T-cell (primary cell): Measurements from ENCODE around the gene PREPL. TPM values are rescaled to one million over a fixed set of nuclear protein-coding genes. Genes with fewer than 3 reads are reported as not detected.

Experiments used
- ATAC-seq, 4 experiments: fragments of 200-7000 bp in 3 of 4; fragments of 150-1000 bp in 1 of 4; cut with Tn5 transposase; replicated peaks in 1 of 4; 1 replicate in 3 of 4; 2 replicates in 1 of 4; pipeline ENCODE4 v1.10.0; 2021; ENCODE audit warnings: moderate library complexity in 3 of 4, mild to moderate bottlenecking in 2 of 4, moderate number of reproducible peaks in 1 of 4
- CTCF ChIA-PET, 2 donors: fragments of 300-600 bp; sonication (Branson Sonifier 250); formaldehyde crosslinking; loops; one replicate each; lab custom pipeline; 2022; ENCODE audit warnings: antibody characterized with exemption in 2 of 2; lab: Charles Lee
- POLR2A ChIA-PET, 2 donors: fragments of 300-600 bp; sonication (Branson Sonifier 250); formaldehyde crosslinking; loops; one replicate each; lab custom pipeline; 2022; ENCODE audit warnings: antibody characterized with exemption in 2 of 2; lab: Charles Lee
- DNase-seq, 35 experiments: peaks; one replicate each; pipeline versions ENCODE4 v3.0.0 to v3.0.0-alpha.2; 2013 to 2023
- H3K27ac ChIP-seq: one replicate; pipeline ENCODE4 v1.5.1; 2013; ENCODE audit warnings: low read length
- H3K27me3 ChIP-seq, 2 experiments: replicated peaks in 1 of 2; 1 replicate in 1 of 2; 2 replicates in 1 of 2; pipeline versions ENCODE4 v1.6.1 to v1.7.0; 2013; ENCODE audit warnings: low read length in 1 of 2, mixed read lengths in 1 of 2; ENCODE audit not compliant: control insufficient read depth in 2 of 2, insufficient read depth in 2 of 2; ENCODE audit errors: extremely low read depth in 1 of 2
- H3K36me3 ChIP-seq, 2 donors: 1 replicate in 1 of 2; 2 replicates in 1 of 2; pipeline versions ENCODE4 v1.6.1 to v1.7.0; 2013; ENCODE audit warnings: low read length in 1 of 2; ENCODE audit not compliant: control insufficient read depth in 2 of 2, insufficient read depth in 1 of 2; ENCODE audit errors: extremely low read depth in 1 of 2
- H3K4me1 ChIP-seq, 2 experiments: 1 replicate in 1 of 2; 2 replicates in 1 of 2; pipeline versions ENCODE4 v1.6.1 to v1.7.0; 2013; ENCODE audit warnings: low read length in 2 of 2, mixed read lengths in 1 of 2; ENCODE audit not compliant: insufficient read depth in 2 of 2, control insufficient read depth in 1 of 2; ENCODE audit errors: extremely low read depth in 1 of 2
- H3K4me3 ChIP-seq, 2 donors: 1 replicate in 1 of 2; 2 replicates in 1 of 2; pipeline versions ENCODE4 v1.5.1 to v1.7.0; 2013; ENCODE audit warnings: mild to moderate bottlenecking in 2 of 2, low read length in 1 of 2, moderate library complexity in 1 of 2; ENCODE audit not compliant: control insufficient read depth in 1 of 2; ENCODE audit errors: extremely low read depth in 1 of 2
- H3K9me3 ChIP-seq: 2 replicates; pipeline ENCODE4 v1.7.0; 2013
- H3K27ac Mint-ChIP-seq, 2 donors: one replicate each; pipeline ENCODE4 v1.8.0; 2020 to 2021; ENCODE audit warnings: mild to moderate bottlenecking in 2 of 2, mixed read lengths in 2 of 2
- H3K27me3 Mint-ChIP-seq, 2 donors: one replicate each; pipeline ENCODE4 v1.8.0; 2021 to 2022; ENCODE audit warnings: mixed read lengths in 2 of 2
- H3K36me3 Mint-ChIP-seq: one replicate; pipeline ENCODE4 v1.8.0; 2021; ENCODE audit warnings: mixed read lengths
- H3K4me1 Mint-ChIP-seq, 3 donors: one replicate each; pipeline ENCODE4 v1.8.0; 2020 to 2022; ENCODE audit warnings: mixed read lengths in 3 of 3, mild to moderate bottlenecking in 1 of 3
- H3K4me3 Mint-ChIP-seq, 3 donors: one replicate each; pipeline ENCODE4 v1.8.0; 2020 to 2022; ENCODE audit warnings: mild to moderate bottlenecking in 3 of 3, mixed read lengths in 3 of 3, moderate library complexity in 3 of 3
- H3K9me3 Mint-ChIP-seq, 3 donors: one replicate each; pipeline ENCODE4 v1.8.0; 2020 to 2022; ENCODE audit warnings: mixed read lengths in 3 of 3
- WGBS: methylation state at CpG from one replicate; pipeline ENCODE4 v1.1.5; 2013; ENCODE audit warnings: missing lambda C conversion rate; ENCODE audit not compliant: insufficient coverage; 5-methylcytosine and 5-hydroxymethylcytosine counted together
- total RNA-seq, 35 experiments: library from RNA in 6 of 35; stranded (reverse) in 6 of 35; fragments of 120-200 nt in 1 of 35; gene quantifications; one replicate each; pipeline versions ENCODE4 v1.2.1 to v1.2.4 and lab custom pipeline; 2013 to 2026

Gene PREPL
- total RNA-seq, 5 donors from 2014 or later (not counting 1 experiment from before 2014, with no cell fraction given) = 27.7 to 33.3 (median 30.7) TPM

- H3K9me3 Mint-ChIP-seq = peaks cover 0 to 3% (median 0%) of the 10 kb centered on the region in 3 donors
- DNase-seq = no peak
- no peaks in the 10 kb centered on the region for H3K36me3 Mint-ChIP-seq
- H3K27me3 Mint-ChIP-seq = no peaks in the 10 kb centered on the region
- WGBS = 71% methylated on average over 1 of the region's 1 CpG
- CTCF ChIA-PET = interaction anchor here in 1 of 2 donors (0.6 kb wide), 1 partner anchor 20 kb away, joined by 3 read pairs; no protein-coding TSS in a partner anchor
- no peaks in the 10 kb centered on the region for H3K4me1 Mint-ChIP-seq
- no peaks in the 10 kb centered on the region for H3K9me3 ChIP-seq
- H3K4me1 ChIP-seq = no peaks in the 10 kb centered on the region
- H3K27ac ChIP-seq = no peak overlapping the region
- no peaks in the 10 kb centered on the region for H3K27me3 ChIP-seq
- no peaks in the 10 kb centered on the region for H3K36me3 ChIP-seq
- H3K4me3 ChIP-seq = no peak overlapping the region
- H3K4me3 Mint-ChIP-seq = no peak overlapping the region
- ATAC-seq = no peak
- POLR2A ChIA-PET = no interaction called here
- no peak overlapping the region for H3K27ac Mint-ChIP-seq
These were observed 91.5 kb downstream of the PREPL start for GRCh38 chr2:44269831-44270230.

DNA sequence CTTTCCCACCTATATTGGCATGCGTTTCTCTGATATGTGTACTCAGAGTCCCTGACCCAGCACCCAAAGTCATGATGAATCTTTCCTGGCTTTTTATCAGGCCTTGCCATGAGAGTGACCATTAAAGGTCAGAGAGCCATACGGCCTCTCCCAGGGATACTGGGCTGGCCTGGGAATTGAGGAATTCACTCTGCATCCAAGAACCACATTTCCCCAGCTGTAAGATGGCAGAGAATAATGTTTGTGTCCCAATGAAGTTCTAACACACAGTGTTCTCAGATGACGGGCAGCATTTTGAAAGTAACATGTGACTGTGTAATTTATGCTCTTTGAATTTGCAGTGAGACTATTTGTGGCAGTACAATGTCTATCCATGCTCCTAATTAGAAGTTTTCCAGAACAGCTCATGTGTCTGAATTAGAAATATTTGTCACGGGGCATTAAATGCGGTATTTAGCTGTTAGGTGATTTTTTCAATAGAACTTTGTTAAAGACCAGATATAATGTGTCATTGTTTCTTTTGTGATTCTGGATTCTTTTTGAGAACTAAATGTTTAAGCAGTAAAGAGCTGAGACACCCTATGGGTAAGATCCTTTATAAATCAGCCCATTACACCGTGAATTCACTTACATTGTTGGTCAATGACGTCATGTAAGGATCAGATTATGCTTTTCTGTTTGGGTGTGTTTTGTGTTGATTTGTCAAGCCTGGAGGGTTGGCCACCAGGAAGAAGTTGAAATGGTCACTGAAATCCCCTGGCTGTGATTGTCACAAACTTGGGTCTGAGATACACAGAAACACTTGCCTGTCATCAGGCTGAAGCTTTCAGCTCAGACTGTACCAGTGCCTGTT, 93.3 kb downstream of the PREPL start:
- no peak overlapping the region for H3K27ac ChIP-seq
- Mint-ChIP-seq H3K36me3 (no peaks in the 10 kb centered on the region), H3K4me1 (no peaks in the 10 kb centered on the region), H3K27me3 (no peaks in the 10 kb centered on the region), H3K27ac (no peak overlapping the region), H3K9me3 (peaks cover 0 to 3% (median 0%) of the 10 kb centered on the region in 3 donors), H3K4me3 (no peak overlapping the region)
- H3K4me3 ChIP-seq = no peak overlapping the region
- 75% methylated on average over 2 of the region's 7 CpGs for WGBS
- no peaks in the 10 kb centered on the region for H3K9me3 ChIP-seq
- H3K4me1 ChIP-seq = no peaks in the 10 kb centered on the region
- POLR2A ChIA-PET = no interaction called here
- CTCF ChIA-PET = no interaction called here
- no peaks in the 10 kb centered on the region for H3K27me3 ChIP-seq
- DNase-seq = no peak
- ATAC-seq = no peak
- no peaks in the 10 kb centered on the region for H3K36me3 ChIP-seq

Other genes starting within 250 kb of the PREPL start
- 10 to 100 TPM; 58.9 to 78.7 (median 70.3) TPM for gene PPM1B, start 192.6 kb downstream of the PREPL start, total RNA-seq
- gene SLC3A1, start 86.0 kb downstream of the PREPL start, total RNA-seq = 1 to 10 TPM in 1 of 5 donors, under 1 TPM in 4; 0.26 to 1.4 (median 0.60) TPM
- gene CAMKMT, start 453 bp upstream of the PREPL start, total RNA-seq = 10 to 100 TPM; 11.9 to 20.2 (median 16.5) TPM